ENCODE data around the gene CDKL5.

CDKL5 gene

GRCh38 chrX:18390941-18391538 lies 34.4 kb upstream of the CDKL5 start:
- no peaks in the 10 kb centered on the region for H3K4me1 ChIP-seq (ENCODE audit: insufficient read depth, low read length)
- no peak overlapping the region for H3K4me3 ChIP-seq (ENCODE audit: low read depth in 1 of 2, low read length in 2 of 2)
- ATAC-seq (ENCODE audit: insufficient read depth, low read depth): peak; percentile 33; the same call in 1 of the 3 replicates
- H3K27ac ChIP-seq (ENCODE audit: low read length): no peak overlapping the region
- H3K36me3 ChIP-seq (ENCODE audit: insufficient read depth, low read length): no peaks in the 10 kb centered on the region
- no peaks in the 10 kb centered on the region for H3K79me2 ChIP-seq (ENCODE audit: insufficient read depth, low read length)
- H3K9ac ChIP-seq (ENCODE audit: low read depth, low read length): no peak overlapping the region
- no peaks in the 10 kb centered on the region for H3K27me3 ChIP-seq (ENCODE audit: insufficient read depth, low read length, poor library complexity)
- H4K20me1 ChIP-seq (ENCODE audit: insufficient read depth, low read length): no peaks in the 10 kb centered on the region
- H3K9me3 ChIP-seq (ENCODE audit: insufficient read depth, low read length, severe bottlenecking): no peaks in the 10 kb centered on the region
- peak; percentile 45 for DNase-seq
- no peak overlapping the region for H3K4me2 ChIP-seq (ENCODE audit: insufficient read depth, low read length)
- TF ChIP-seq CTCF (IDR thresholded peaks at IDR 0.05; ENCODE audit: borderline replicate concordance, extremely low read depth, low read length, poor library complexity, severe bottlenecking) (peak; percentile 72), EZH2 (IDR thresholded peaks at IDR 0.05; ENCODE audit: borderline replicate concordance, low read depth, low read length, severe bottlenecking) (no peak)
- H2AFZ ChIP-seq (ENCODE audit: low read depth, low read length): no peak overlapping the region

- Histone ChIP-seq H3K27ac (ENCODE audit: low read length) (no peak overlapping the region), H3K9me3 (ENCODE audit: insufficient read depth, low read length, severe bottlenecking) (no peaks in the 10 kb centered on the region), H4K20me1 (ENCODE audit: insufficient read depth, low read length) (no peaks in the 10 kb centered on the region), H3K4me3 (ENCODE audit: low read depth in 1 of 2, low read length in 2 of 2) (no peak overlapping the region), H3K9ac (ENCODE audit: low read depth, low read length) (no peak overlapping the region), H2AFZ (ENCODE audit: low read depth, low read length) (no peak overlapping the region), H3K27me3 (ENCODE audit: insufficient read depth, low read length, poor library complexity) (no peaks in the 10 kb centered on the region), H3K4me1 (ENCODE audit: insufficient read depth, low read length) (no peaks in the 10 kb centered on the region), H3K4me2 (ENCODE audit: insufficient read depth, low read length) (no peak overlapping the region), H3K79me2 (ENCODE audit: insufficient read depth, low read length) (no peaks in the 10 kb centered on the region), H3K36me3 (ENCODE audit: insufficient read depth, low read length) (no peaks in the 10 kb centered on the region)
- ATAC-seq (ENCODE audit: insufficient read depth, low read depth) (no peak), DNase-seq (no peak)
- TF ChIP-seq EZH2 (IDR thresholded peaks at IDR 0.05; ENCODE audit: borderline replicate concordance, low read depth, low read length, severe bottlenecking) (no peak), CTCF (IDR thresholded peaks at IDR 0.05; ENCODE audit: borderline replicate concordance, extremely low read depth, low read length, poor library complexity, severe bottlenecking) (no peak)
Observed at GRCh38 chrX:18394477-18394876, 30.9 kb upstream of the CDKL5 start.

- DNase-seq (no peak), ATAC-seq (ENCODE audit: insufficient read depth, low read depth) (no peak)
- Histone ChIP-seq H3K9ac (ENCODE audit: low read depth, low read length) (no peak overlapping the region), H3K27me3 (ENCODE audit: insufficient read depth, low read length, poor library complexity) (no peaks in the 10 kb centered on the region), H4K20me1 (ENCODE audit: insufficient read depth, low read length) (no peaks in the 10 kb centered on the region), H3K27ac (ENCODE audit: low read length) (no peak overlapping the region), H3K4me2 (ENCODE audit: insufficient read depth, low read length) (no peak overlapping the region), H3K79me2 (ENCODE audit: insufficient read depth, low read length) (no peaks in the 10 kb centered on the region), H3K4me3 (ENCODE audit: low read depth in 1 of 2, low read length in 2 of 2) (no peak overlapping the region), H3K4me1 (ENCODE audit: insufficient read depth, low read length) (no peaks in the 10 kb centered on the region), H3K36me3 (ENCODE audit: insufficient read depth, low read length) (no peaks in the 10 kb centered on the region), H3K9me3 (ENCODE audit: insufficient read depth, low read length, severe bottlenecking) (no peaks in the 10 kb centered on the region), H2AFZ (ENCODE audit: low read depth, low read length) (no peak overlapping the region)
- no peak for TF ChIP-seq CTCF (IDR thresholded peaks at IDR 0.05; ENCODE audit: borderline replicate concordance, extremely low read depth, low read length, poor library complexity, severe bottlenecking)
- TF ChIP-seq EZH2 (IDR thresholded peaks at IDR 0.05; ENCODE audit: borderline replicate concordance, low read depth, low read length, severe bottlenecking): no peak
Observed at GRCh38 chrX:18401848-18402213, 23.6 kb upstream of the CDKL5 start.
